HG03139 (cell line): ENCODE measurements around the gene DTX3L.

ENCODE experiments used
- ATAC-seq: cut with Tn5 transposase; IDR thresholded peaks from one replicate; pipeline ENCODE4 v1.9.1; 2021; ENCODE audit not compliant: unreplicated experiment

The DTX3L gene

GRCh38 chr3:122564155-122564912, at the start of gene DTX3L, which contains the start of gene PARP9:
Gene DTX3L (plus strand): TSS chr3:122564338. CDS start chr3:122564427, 89 bp downstream.
Gene PARP9 (minus strand): TSS chr3:122564300. CDS start chr3:122559620, 4,680 bp downstream.
- ATAC-seq: peak; percentile 72

- ATAC-seq: no peak
Observed at GRCh38 chr3:122515020-122515468, 49.1 kb upstream of the DTX3L start.

- no peak for ATAC-seq
Observed at GRCh38 chr3:122515870-122516269, 48.3 kb upstream of the DTX3L start.

- no peak for ATAC-seq
Observed at GRCh38 chr3:122516846-122517360, 47.2 kb upstream of the DTX3L start.

DNA sequence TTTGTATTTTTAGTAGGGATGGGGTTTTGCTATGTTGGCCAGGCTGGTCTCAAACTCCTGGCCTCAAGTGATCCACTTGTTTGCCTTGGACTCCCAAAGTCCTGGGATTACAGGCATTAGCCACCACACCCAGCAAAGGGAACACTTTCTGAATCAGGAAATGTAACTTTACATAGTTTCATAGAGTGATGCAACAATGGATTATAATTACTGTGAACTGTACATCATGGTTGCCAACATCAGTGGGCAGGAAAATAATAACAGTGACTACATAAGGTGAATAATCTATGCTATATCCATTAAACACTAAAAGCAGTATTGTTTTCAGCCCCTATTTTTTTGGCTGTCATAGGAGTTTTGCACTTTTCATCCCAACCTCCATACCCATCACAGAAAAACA, 44.4 kb upstream of the DTX3L start:
- no peak for ATAC-seq

DNA sequence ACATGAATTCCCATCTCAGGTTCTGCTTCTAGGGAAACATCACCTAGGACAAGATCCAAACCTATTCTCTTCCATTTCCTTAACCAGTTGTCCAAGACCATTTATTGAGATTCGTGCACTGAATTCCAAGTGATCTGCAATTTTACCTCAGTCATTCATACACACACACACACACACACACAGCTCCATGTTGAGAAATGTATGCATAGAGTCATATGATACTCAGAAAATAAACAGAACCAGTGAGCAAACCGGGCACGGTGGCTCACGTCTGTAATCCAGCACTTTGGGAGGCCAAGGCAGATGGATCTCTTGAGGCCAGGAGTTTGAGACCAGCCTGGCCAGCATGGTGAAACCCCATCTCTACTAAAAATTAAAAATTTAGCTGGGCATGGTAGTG, 43.3 kb upstream of the DTX3L start:
- no peak for ATAC-seq

- no peak for ATAC-seq
Observed at GRCh38 chr3:122523317-122523716, 40.8 kb upstream of the DTX3L start.

GRCh38 chr3:122530164-122530563, 34.0 kb upstream of the DTX3L start:
- no peak for ATAC-seq

GRCh38 chr3:122533480-122533879, 30.7 kb upstream of the DTX3L start:
- ATAC-seq: no peak

DNA sequence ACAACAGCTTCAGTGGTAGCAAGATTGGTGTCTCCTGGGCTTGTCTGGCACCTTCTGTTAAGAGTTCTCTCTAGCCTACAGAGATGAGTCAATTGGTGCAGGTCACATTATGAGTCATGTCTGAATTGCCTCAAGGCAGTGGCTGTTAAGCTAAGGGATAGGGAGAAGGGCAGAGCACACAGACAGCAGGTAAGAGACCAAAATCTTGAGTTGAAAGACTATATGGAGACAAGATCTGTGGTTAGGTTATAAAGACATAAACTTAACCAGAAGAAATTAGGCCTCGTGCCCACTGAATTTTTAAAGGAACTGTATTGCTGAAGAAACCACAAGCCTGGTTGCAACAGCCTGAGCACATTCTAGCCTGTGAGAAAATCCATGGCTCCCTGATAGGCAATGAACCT, 30.2 kb upstream of the DTX3L start:
- ATAC-seq: peak; percentile 98

- ATAC-seq: no peak
Observed at GRCh38 chr3:122535964-122536631, 28.0 kb upstream of the DTX3L start.

- no peak for ATAC-seq
Observed at GRCh38 chr3:122536632-122537001, 27.5 kb upstream of the DTX3L start.

- no peak for ATAC-seq
Observed at GRCh38 chr3:122538956-122539490, 25.1 kb upstream of the DTX3L start.

DNA sequence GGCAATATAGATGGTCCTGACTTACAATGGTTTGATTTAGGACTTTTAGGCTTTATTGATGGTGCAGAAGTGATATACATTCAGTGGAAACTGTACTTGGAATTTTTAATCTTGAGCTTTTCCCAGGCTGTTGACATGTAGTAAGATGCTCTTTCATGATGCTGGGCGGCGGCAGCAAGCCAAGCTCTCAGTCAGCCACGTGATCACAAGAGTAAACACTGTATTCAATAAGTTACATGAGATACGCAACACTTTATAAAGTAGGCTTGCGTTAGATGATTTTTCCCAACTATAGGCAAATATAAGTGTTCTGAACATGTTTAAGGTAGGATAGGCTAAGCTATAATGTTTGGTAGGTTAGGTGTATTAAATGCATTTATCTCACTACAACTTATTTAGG, 18.0 kb upstream of the DTX3L start:
- ATAC-seq: no peak

- ATAC-seq: no peak
Observed at GRCh38 chr3:122548076-122548475, 16.1 kb upstream of the DTX3L start.

GRCh38 chr3:122548619-122549018, 15.5 kb upstream of the DTX3L start:
- ATAC-seq: no peak

- ATAC-seq: no peak
Observed at GRCh38 chr3:122553171-122553570, 11.0 kb upstream of the DTX3L start.

- no peak for ATAC-seq
Observed at GRCh38 chr3:122555275-122556071, 8.7 kb upstream of the DTX3L start.

- ATAC-seq: no peak
Observed at GRCh38 chr3:122557356-122557755, 6.8 kb upstream of the DTX3L start.

DNA sequence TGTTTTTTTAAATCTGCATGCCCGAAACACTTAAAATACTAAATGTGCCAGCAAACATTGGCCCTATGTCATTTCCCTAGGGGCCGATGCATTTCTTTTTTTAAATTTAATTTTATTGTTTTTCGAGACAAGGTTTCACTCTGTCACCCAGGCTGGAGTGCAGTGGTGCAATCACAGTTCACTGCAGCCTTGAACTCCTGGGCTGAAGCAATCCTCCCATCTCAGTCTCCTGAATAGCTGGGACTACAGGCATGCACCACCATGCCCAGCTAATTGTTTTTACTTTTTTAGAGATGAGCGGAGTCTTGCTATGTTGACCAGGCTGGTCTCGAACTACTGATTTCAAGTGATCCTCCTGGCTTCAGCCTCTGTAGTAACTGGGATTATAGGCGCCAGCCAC, 5.5 kb upstream of the DTX3L start:
- no peak for ATAC-seq

DNA sequence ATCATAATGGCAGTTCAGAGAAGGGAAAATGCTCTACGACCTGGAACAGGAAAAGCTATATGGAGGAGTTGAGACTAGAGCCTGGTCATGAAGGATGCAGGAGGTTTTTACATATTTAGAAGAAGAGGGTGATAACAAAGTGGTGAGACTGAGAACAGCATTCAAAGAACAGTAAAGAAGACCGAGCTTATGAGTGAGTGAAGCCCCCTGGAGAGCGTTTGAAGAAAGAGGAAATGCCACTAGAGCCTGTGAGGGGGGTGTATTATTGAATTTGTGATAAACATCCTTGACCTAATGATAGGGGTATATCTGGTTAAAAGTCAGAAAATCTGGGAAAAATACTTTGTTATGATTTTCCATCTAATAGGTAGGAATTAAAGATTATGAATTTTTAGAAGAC, 4.2 kb upstream of the DTX3L start:
- ATAC-seq: no peak
